CD4-positive, alpha-beta T cell (primary cell): ENCODE measurements around the gene AMIGO2. TPM values are rescaled to one million over a fixed set of nuclear protein-coding genes. Genes with fewer than 3 reads are reported as not detected.

Source experiments
- ATAC-seq: fragments of 200-7000 bp; cut with Tn5 transposase; one replicate; pipeline ENCODE4 v1.10.0; 2022; ENCODE audit warnings: mild to moderate bottlenecking; ENCODE audit not compliant: poor library complexity
- CTCF ChIA-PET: fragments of 350-600 bp; sonication (Branson Sonifier 250); formaldehyde crosslinking; loops from one replicate; lab custom pipeline; 2021; ENCODE audit warnings: antibody characterized with exemption, inconsistent platforms; lab: Charles Lee
- POLR2A ChIA-PET: fragments of 350-600 bp; sonication (Branson Sonifier 250); formaldehyde crosslinking; loops from one replicate; lab custom pipeline; 2021; ENCODE audit warnings: antibody characterized with exemption, inconsistent platforms; lab: Charles Lee
- DNase-seq, 14 experiments: peaks; one replicate each; pipeline ENCODE4 v3.0.0-alpha.2; 2013 to 2020; ENCODE audit warnings: mixed read lengths in 2 of 14
- H3K27ac ChIP-seq, 2 donors: one replicate each; pipeline versions ENCODE4 v1.5.1 to v1.7.0; 2013; ENCODE audit warnings: low read length in 2 of 2, low read depth in 1 of 2, mild to moderate bottlenecking in 1 of 2
- H3K27me3 ChIP-seq, 2 experiments: 1 replicate in 1 of 2; 2 replicates in 1 of 2; pipeline versions ENCODE4 v1.6.1 to v1.7.0; 2013; ENCODE audit warnings: low read length in 2 of 2, control low read depth in 1 of 2, mild to moderate bottlenecking in 1 of 2, moderate library complexity in 1 of 2; ENCODE audit not compliant: insufficient read depth in 2 of 2, control insufficient read depth in 1 of 2
- H3K36me3 ChIP-seq: one replicate; pipeline ENCODE4 v1.6.1; 2013; ENCODE audit warnings: low read length, control low read depth; ENCODE audit not compliant: insufficient read depth
- H3K4me1 ChIP-seq: one replicate; pipeline ENCODE4 v1.6.1; 2013; ENCODE audit warnings: low read length, control low read depth; ENCODE audit not compliant: insufficient read depth
- H3K4me3 ChIP-seq: one replicate; pipeline ENCODE4 v1.5.1; 2013; ENCODE audit warnings: mild to moderate bottlenecking, low read length, moderate library complexity
- H3K9me3 ChIP-seq, 2 experiments: 1 replicate in 1 of 2; 2 replicates in 1 of 2; pipeline versions ENCODE4 v1.6.1 to v1.7.0; 2013; ENCODE audit warnings: low read length in 2 of 2, mild to moderate bottlenecking in 2 of 2, control low read depth in 1 of 2, moderate library complexity in 1 of 2; ENCODE audit not compliant: control insufficient read depth in 1 of 2, insufficient read depth in 1 of 2
- H3K27ac Mint-ChIP-seq: one replicate; pipeline ENCODE4 v1.8.0; 2020; ENCODE audit warnings: mixed read lengths
- H3K27me3 Mint-ChIP-seq: one replicate; pipeline ENCODE4 v1.8.0; 2021; ENCODE audit warnings: mixed read lengths
- H3K36me3 Mint-ChIP-seq: one replicate; pipeline ENCODE4 v1.8.0; 2021; ENCODE audit warnings: low read depth, mixed read lengths
- H3K4me1 Mint-ChIP-seq: one replicate; pipeline ENCODE4 v1.8.0; 2021; ENCODE audit warnings: low read depth, mixed read lengths
- H3K4me3 Mint-ChIP-seq: one replicate; pipeline ENCODE4 v1.8.0; 2020; ENCODE audit warnings: mild to moderate bottlenecking, mixed read lengths
- H3K9me3 Mint-ChIP-seq: one replicate; pipeline ENCODE4 v1.8.0; 2020; ENCODE audit warnings: mixed read lengths
- CTCF ChIP-seq: fragments of 200-600 bp; IDR thresholded peaks from one replicate; pipeline ENCODE4 v1.8.0; 2022; ENCODE audit warnings: antibody characterized with exemption, mild to moderate bottlenecking
- intact Hi-C, 2 experiments: fragments of 100-400 bp; cut with DNase I in 1 of 2; cut with micrococcal nuclease in 1 of 2; formaldehyde crosslinking; loops; one replicate each; pipeline versions ENCODE4 v1.15.1 to v1.9.0; 2023 to 2025; cut with DNase I, micrococcal nuclease
- polyA plus RNA-seq, 2 donors: library from polyadenylated mRNA; unstranded; fragments of 120-200 nt; gene quantifications; one replicate each; pipeline ENCODE4 v1.2.1, GENCODE V29; 2013
- total RNA-seq, 174 experiments: library from RNA in 2 of 174; stranded (reverse) in 2 of 174; gene quantifications; one replicate each; pipeline ENCODE4 v1.2.3 and lab custom pipeline; 2021 to 2026

AMIGO2 gene
- 10 to 100 TPM in 1 of 2 experiments, 1 to 10 TPM in 1; 9.7 to 10.1 TPM for total RNA-seq
- 14.1 TPM for polyA plus RNA-seq (2013, experiment 1 of 2)
- 13.7 TPM for polyA plus RNA-seq (2013, experiment 2 of 2)
- total RNA-seq (lab: John Stamatoyannopoulos, UW) = 16.9 to 121 (median 36.7) reads per million in 172 experiments

GRCh38 chr12:47079468-47079980, at the start of gene AMIGO2, which contains the start of gene PCED1B:
Gene AMIGO2, minus strand, starts transcription at chr12:47079959. Its CDS starts 957 bp downstream, at chr12:47079002.
Gene PCED1B, plus strand, starts transcription at chr12:47079621. Its CDS starts 155,443 bp downstream, at chr12:47235064.
- H3K4me3 ChIP-seq = peak within 1 kb of the TSS; percentile 84
- POLR2A ChIA-PET = interaction anchor here (0.9 to 4.9 kb wide), 24 partner anchors 8 to 1351 kb away, joined by 3 to 43 read pairs (median 6); no protein-coding TSS in a partner anchor
- Mint-ChIP-seq H3K4me3 (peak within 1 kb of the TSS; percentile 95), H3K27ac (peak within 1 kb of the TSS; percentile 98), H3K9me3 (no peaks in the 10 kb centered on the region), H3K36me3 (peaks cover 19% of the 10 kb centered on the region), H3K27me3 (no peaks in the 10 kb centered on the region), H3K4me1 (peaks cover 86% of the 10 kb centered on the region)
- no peaks in the 10 kb centered on the region for H3K9me3 ChIP-seq
- peak within 1 kb of the TSS; percentile 50 to 80 for H3K27ac ChIP-seq
- peaks cover 34% of the 10 kb centered on the region for H3K4me1 ChIP-seq
- no peaks in the 10 kb centered on the region for H3K36me3 ChIP-seq
- intact Hi-C loops = loop anchor here (2.0 to 5.0 kb wide), 3 partner anchors 227 to 318 kb away; no protein-coding TSS in a partner anchor
- DNase-seq = peak; percentile 30 to 79 (median 62)
- no peaks in the 10 kb centered on the region for H3K27me3 ChIP-seq
- CTCF ChIA-PET = interaction anchor here (1.0 to 3.5 kb wide), 6 partner anchors 9 to 318 kb away, joined by 3 to 11 read pairs (median 4); no protein-coding TSS in a partner anchor
- ATAC-seq = peak; percentile 52
- peak; percentile 37 for TF ChIP-seq CTCF

GRCh38 chr12:47126246-47126645, 46.5 kb upstream of the AMIGO2 start:
- Mint-ChIP-seq H3K9me3 (no peaks in the 10 kb centered on the region), H3K4me3 (no peak overlapping the region), H3K27me3 (no peaks in the 10 kb centered on the region), H3K4me1 (peaks cover 16% of the 10 kb centered on the region), H3K27ac (no peak overlapping the region), H3K36me3 (peaks cover 35% of the 10 kb centered on the region)
- POLR2A ChIA-PET = interaction anchor here (0.7 kb wide), 1 partner anchor 50 kb away, joined by 4 read pairs; no protein-coding TSS in a partner anchor
- H3K27me3 ChIP-seq = no peaks in the 10 kb centered on the region
- DNase-seq (no peak), ATAC-seq (no peak)
- H3K4me3 ChIP-seq = no peak overlapping the region
- H3K4me1 ChIP-seq = no peaks in the 10 kb centered on the region
- no peak overlapping the region for H3K27ac ChIP-seq
- H3K36me3 ChIP-seq = no peaks in the 10 kb centered on the region
- no peaks in the 10 kb centered on the region for H3K9me3 ChIP-seq
- intact Hi-C loops = no loop called here
- CTCF ChIA-PET = no interaction called here
- TF ChIP-seq CTCF = no peak

GRCh38 chr12:47124451-47124850, 44.7 kb upstream of the AMIGO2 start:
- intact Hi-C loops = no loop called here
- H3K36me3 ChIP-seq = no peaks in the 10 kb centered on the region
- Mint-ChIP-seq H3K4me1 (peaks cover 16% of the 10 kb centered on the region), H3K27ac (no peak overlapping the region), H3K27me3 (no peaks in the 10 kb centered on the region), H3K9me3 (no peaks in the 10 kb centered on the region), H3K4me3 (no peak overlapping the region), H3K36me3 (peaks cover 41% of the 10 kb centered on the region)
- DNase-seq (no peak), ATAC-seq (no peak)
- CTCF ChIA-PET = no interaction called here
- no peak overlapping the region for H3K4me3 ChIP-seq
- no peaks in the 10 kb centered on the region for H3K4me1 ChIP-seq
- no peak overlapping the region for H3K27ac ChIP-seq
- POLR2A ChIA-PET = no interaction called here
- TF ChIP-seq CTCF = no peak
- no peaks in the 10 kb centered on the region for H3K27me3 ChIP-seq
- H3K9me3 ChIP-seq = no peaks in the 10 kb centered on the region
